ENCODE results near the gene TDRD7.

Gene TDRD7

GRCh38 chr9:97502222-97502983 is 90.5 kb downstream of the TDRD7 start:
- peak; percentile 19 for TF ChIP-seq CTCF (IDR thresholded peaks at IDR 0.05; ENCODE audit: extremely low read depth, insufficient read depth, missing control alignments)
- in situ Hi-C loops (cut with MboI; ENCODE audit: low pct_unique_long_range_greater_than_20kb, low sequenced_read_pairs, unreplicated experiment): no loop called here
- DNase-seq (ENCODE audit: low spot score): peak; percentile 63

GRCh38 chr9:97502984-97503861 is 91.3 kb downstream of the TDRD7 start:
- in situ Hi-C loops (cut with MboI; ENCODE audit: low pct_unique_long_range_greater_than_20kb, low sequenced_read_pairs, unreplicated experiment): no loop called here
- DNase-seq (ENCODE audit: low spot score): peak; percentile 50
- peak; percentile 53 for TF ChIP-seq CTCF (IDR thresholded peaks at IDR 0.05; ENCODE audit: extremely low read depth, insufficient read depth, missing control alignments)

GRCh38 chr9:97503862-97504210 is 91.9 kb downstream of the TDRD7 start:
- TF ChIP-seq CTCF (IDR thresholded peaks at IDR 0.05; ENCODE audit: extremely low read depth, insufficient read depth, missing control alignments): no peak
- no peak for DNase-seq (ENCODE audit: low spot score)
- in situ Hi-C loops (cut with MboI; ENCODE audit: low pct_unique_long_range_greater_than_20kb, low sequenced_read_pairs, unreplicated experiment): no loop called here

GRCh38 chr9:97504381-97505216 is 92.7 kb downstream of the TDRD7 start:
- DNase-seq (ENCODE audit: low spot score): no peak
- in situ Hi-C loops (cut with MboI; ENCODE audit: low pct_unique_long_range_greater_than_20kb, low sequenced_read_pairs, unreplicated experiment): no loop called here
- no peak for TF ChIP-seq CTCF (IDR thresholded peaks at IDR 0.05; ENCODE audit: extremely low read depth, insufficient read depth, missing control alignments)

- no peak for TF ChIP-seq CTCF (IDR thresholded peaks at IDR 0.05; ENCODE audit: extremely low read depth, insufficient read depth, missing control alignments)
- no peak for DNase-seq (ENCODE audit: low spot score)
- in situ Hi-C loops (cut with MboI; ENCODE audit: low pct_unique_long_range_greater_than_20kb, low sequenced_read_pairs, unreplicated experiment): no loop called here
Observed at GRCh38 chr9:97505845-97506244, 93.9 kb downstream of the TDRD7 start.

GRCh38 chr9:97506306-97506705 is 94.4 kb downstream of the TDRD7 start:
- in situ Hi-C loops (cut with MboI; ENCODE audit: low pct_unique_long_range_greater_than_20kb, low sequenced_read_pairs, unreplicated experiment): no loop called here
- DNase-seq (ENCODE audit: low spot score): no peak
- no peak for TF ChIP-seq CTCF (IDR thresholded peaks at IDR 0.05; ENCODE audit: extremely low read depth, insufficient read depth, missing control alignments)
